DND-41 (cell line): ENCODE measurements around the gene WEE1.

Experiments used
- ATAC-seq: fragments of 200-7000 bp; cut with Tn5 transposase; 3 replicates; pipeline ENCODE4 v1.9.1; 2021; ENCODE audit warnings: low read depth; ENCODE audit not compliant: insufficient read depth
- DNase-seq: peaks from one replicate; pipeline ENCODE4 v3.0.0-alpha.2; 2020
- H2AFZ ChIP-seq: 2 replicates; pipeline ENCODE4 v1.6.0; 2012; ENCODE audit warnings: low read depth, low read length
- H3K27ac ChIP-seq: 2 replicates; pipeline ENCODE4 v1.5.1; 2012; ENCODE audit warnings: low read length, inconsistent platforms
- H3K27me3 ChIP-seq: fragments of 200-600 bp; sonication (generic); 2 replicates; pipeline ENCODE4 v1.6.0; 2012; ENCODE audit warnings: low read length, mild to moderate bottlenecking, inconsistent platforms; ENCODE audit not compliant: insufficient read depth, poor library complexity
- H3K36me3 ChIP-seq: 2 replicates; pipeline ENCODE4 v1.5.1; 2012; ENCODE audit warnings: low read length, inconsistent platforms; ENCODE audit not compliant: insufficient read depth
- H3K4me1 ChIP-seq: 2 replicates; pipeline ENCODE4 v1.5.1; 2012; ENCODE audit warnings: mild to moderate bottlenecking, low read length; ENCODE audit not compliant: insufficient read depth
- H3K4me2 ChIP-seq: 2 replicates; pipeline ENCODE4 v1.6.0; 2012; ENCODE audit warnings: mild to moderate bottlenecking, moderate library complexity, low read length, inconsistent platforms; ENCODE audit not compliant: insufficient read depth
- H3K4me3 ChIP-seq, 2 experiments: fragments of 200-600 bp in 1 of 2; shearing (Covaris generic) in 1 of 2; 2 replicates each; pipeline ENCODE4 v1.5.1; 2012 to 2016; ENCODE audit warnings: inconsistent platforms in 2 of 2, low read length in 2 of 2, mild to moderate bottlenecking in 2 of 2, low read depth in 1 of 2, moderate library complexity in 1 of 2
- H3K79me2 ChIP-seq: 2 replicates; pipeline ENCODE4 v1.6.0; 2012; ENCODE audit warnings: low read length, inconsistent platforms; ENCODE audit not compliant: insufficient read depth
- H3K9ac ChIP-seq: 2 replicates; pipeline ENCODE4 v1.6.0; 2012; ENCODE audit warnings: low read depth, mild to moderate bottlenecking, inconsistent platforms, low read length, moderate library complexity
- H3K9me3 ChIP-seq: 2 replicates; pipeline ENCODE4 v1.5.1; 2012; ENCODE audit warnings: low read length, moderate library complexity, mild to moderate bottlenecking, inconsistent platforms; ENCODE audit not compliant: insufficient read depth, severe bottlenecking
- H4K20me1 ChIP-seq: 2 replicates; pipeline ENCODE4 v1.6.0; 2012; ENCODE audit warnings: low read length; ENCODE audit not compliant: insufficient read depth
- EZH2 ChIP-seq: IDR thresholded peaks from 3 replicates; pipeline ENCODE4 v1.6.1; 2012; ENCODE audit warnings: borderline replicate concordance, low read depth, mild to moderate bottlenecking, moderate library complexity, low read length, inconsistent platforms; ENCODE audit not compliant: severe bottlenecking
- TF ChIP-seq, protein P1 (sequence below): IDR thresholded peaks from 2 replicates; pipeline ENCODE4 v1.5.1; 2012; ENCODE audit warnings: borderline replicate concordance, low read length, moderate library complexity, mild to moderate bottlenecking; ENCODE audit not compliant: poor library complexity, severe bottlenecking; ENCODE audit errors: extremely low read depth

Gene WEE1

DNA sequence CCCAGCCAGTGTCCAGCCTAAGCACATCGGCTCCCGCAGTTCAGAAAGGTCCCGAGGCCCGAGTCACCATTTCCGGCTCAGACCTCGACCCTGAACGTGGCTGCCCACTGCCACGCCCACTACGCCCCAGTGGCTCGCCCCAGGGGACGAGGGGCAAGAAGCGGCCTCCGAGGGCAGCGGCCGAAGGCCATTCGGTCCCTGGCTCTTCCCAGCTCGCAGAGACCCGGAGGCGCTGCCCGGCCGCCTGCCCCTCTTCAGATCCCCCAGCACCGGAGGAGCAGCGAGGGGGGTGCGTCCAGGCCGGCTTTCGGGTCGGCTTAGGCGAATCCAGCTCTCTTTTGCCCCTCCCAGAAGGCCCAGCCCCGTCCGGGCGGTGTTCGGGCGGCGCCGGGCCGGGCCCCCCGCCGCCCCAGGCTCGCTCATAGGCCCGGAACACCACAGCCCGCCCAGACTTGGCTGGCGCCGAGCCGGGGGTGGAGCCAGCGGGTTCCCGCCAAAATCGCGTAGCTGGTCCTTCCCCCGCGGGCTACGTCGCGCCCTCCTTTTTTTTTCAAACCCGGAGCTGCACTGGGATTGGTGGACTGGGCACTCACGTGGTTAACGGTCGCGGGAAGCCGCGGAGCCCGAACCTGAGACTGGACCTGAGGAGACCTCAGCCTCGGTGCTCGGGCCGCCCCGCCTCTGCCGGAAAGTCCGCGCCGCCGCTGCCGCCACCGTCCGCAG lies at the start of gene WEE1:
Gene WEE1 (plus strand): TSS at position 619 of the 723 bp plus-strand sequence. CDS start 264 bp downstream, outside the sequence.
- H3K27ac ChIP-seq = peak within 1 kb of the TSS; percentile 91
- DNase-seq = peak; percentile 99

DNA sequence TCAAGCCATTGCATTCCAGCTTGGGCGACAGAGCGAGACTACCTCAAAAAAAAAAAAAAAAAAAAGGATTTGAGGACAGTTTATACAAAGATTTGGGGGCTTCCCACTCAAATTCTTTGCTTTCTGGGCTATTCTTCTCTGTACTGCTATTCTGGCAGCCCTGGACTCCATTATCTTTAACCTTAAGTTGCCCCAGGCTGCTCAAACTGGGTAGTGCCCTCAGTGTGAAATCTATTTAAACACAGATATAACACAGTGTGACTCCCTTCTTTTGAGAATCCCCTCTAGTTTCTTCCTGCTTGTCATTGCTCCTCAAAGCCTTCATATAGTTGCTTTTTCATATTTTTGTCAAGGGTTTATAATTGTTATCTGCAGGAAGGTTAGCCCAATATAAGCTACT lies 49.5 kb upstream of the WEE1 start:
- DNase-seq (no peak), ATAC-seq (no peak)
- no peak overlapping the region for H3K27ac ChIP-seq

More for the DNA sequence above, at the start of gene WEE1:
- Histone ChIP-seq H3K27me3 (no peaks in the 10 kb centered on the region), H3K9ac (peak within 1 kb of the TSS; percentile 92), H3K4me3 (peak within 1 kb of the TSS; percentile 65 to 88), H3K79me2 (peaks cover 48% of the 10 kb centered on the region), H2AFZ (peak within 1 kb of the TSS; percentile 84), H3K36me3 (peaks cover 39% of the 10 kb centered on the region), H4K20me1 (peaks cover 36% of the 10 kb centered on the region), H3K4me1 (peaks cover 37% of the 10 kb centered on the region), H3K9me3 (no peaks in the 10 kb centered on the region), H3K4me2 (peak within 1 kb of the TSS; percentile 96)
- ATAC-seq = peak; percentile 96
- no peak for TF ChIP-seq EZH2
- TF ChIP-seq, protein P1, sequence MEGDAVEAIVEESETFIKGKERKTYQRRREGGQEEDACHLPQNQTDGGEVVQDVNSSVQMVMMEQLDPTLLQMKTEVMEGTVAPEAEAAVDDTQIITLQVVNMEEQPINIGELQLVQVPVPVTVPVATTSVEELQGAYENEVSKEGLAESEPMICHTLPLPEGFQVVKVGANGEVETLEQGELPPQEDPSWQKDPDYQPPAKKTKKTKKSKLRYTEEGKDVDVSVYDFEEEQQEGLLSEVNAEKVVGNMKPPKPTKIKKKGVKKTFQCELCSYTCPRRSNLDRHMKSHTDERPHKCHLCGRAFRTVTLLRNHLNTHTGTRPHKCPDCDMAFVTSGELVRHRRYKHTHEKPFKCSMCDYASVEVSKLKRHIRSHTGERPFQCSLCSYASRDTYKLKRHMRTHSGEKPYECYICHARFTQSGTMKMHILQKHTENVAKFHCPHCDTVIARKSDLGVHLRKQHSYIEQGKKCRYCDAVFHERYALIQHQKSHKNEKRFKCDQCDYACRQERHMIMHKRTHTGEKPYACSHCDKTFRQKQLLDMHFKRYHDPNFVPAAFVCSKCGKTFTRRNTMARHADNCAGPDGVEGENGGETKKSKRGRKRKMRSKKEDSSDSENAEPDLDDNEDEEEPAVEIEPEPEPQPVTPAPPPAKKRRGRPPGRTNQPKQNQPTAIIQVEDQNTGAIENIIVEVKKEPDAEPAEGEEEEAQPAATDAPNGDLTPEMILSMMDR = no peak

DNA sequence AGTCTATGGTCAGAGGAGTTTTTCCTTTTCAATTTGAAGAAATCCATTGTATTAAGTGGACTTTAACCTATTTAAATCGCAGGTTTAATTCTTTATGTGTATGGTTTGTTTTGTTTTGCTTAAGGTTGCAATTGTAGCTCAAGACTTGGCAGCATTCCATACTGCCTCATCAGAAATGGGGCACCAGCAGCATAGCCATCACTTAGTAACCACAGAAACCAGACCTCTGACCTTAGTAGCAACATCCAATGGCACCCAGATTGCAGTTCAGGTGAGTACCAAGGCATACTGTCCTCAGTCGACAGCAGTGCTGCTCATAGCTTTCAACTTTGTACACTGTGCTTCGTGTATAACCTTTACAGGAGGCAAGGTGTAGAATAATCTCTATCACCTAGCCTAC lies 48.4 kb upstream of the WEE1 start:
- DNase-seq (no peak), ATAC-seq (no peak)
- Histone ChIP-seq H3K27me3 (no peaks in the 10 kb centered on the region), H3K9me3 (no peaks in the 10 kb centered on the region), H3K4me1 (no peaks in the 10 kb centered on the region), H3K79me2 (no peaks in the 10 kb centered on the region), H3K27ac (no peak overlapping the region), H2AFZ (no peak overlapping the region), H4K20me1 (no peaks in the 10 kb centered on the region), H3K36me3 (peaks cover 15% of the 10 kb centered on the region), H3K4me3 (no peak overlapping the region), H3K9ac (no peak overlapping the region), H3K4me2 (no peak overlapping the region)
- no peak for TF ChIP-seq EZH2
- TF ChIP-seq, protein P1 = no peak

More for the DNA sequence above, 49.5 kb upstream of the WEE1 start:
- H3K9ac ChIP-seq = no peak overlapping the region
- no peak overlapping the region for H3K4me2 ChIP-seq
- H3K79me2 ChIP-seq = no peaks in the 10 kb centered on the region
- H2AFZ ChIP-seq = no peak overlapping the region
- no peaks in the 10 kb centered on the region for H3K27me3 ChIP-seq
- no peak overlapping the region for H3K4me3 ChIP-seq
- no peaks in the 10 kb centered on the region for H4K20me1 ChIP-seq
- H3K36me3 ChIP-seq = peaks cover 15% of the 10 kb centered on the region
- no peak for TF ChIP-seq EZH2
- TF ChIP-seq, protein P1 = no peak
- no peaks in the 10 kb centered on the region for H3K4me1 ChIP-seq
- no peaks in the 10 kb centered on the region for H3K9me3 ChIP-seq
